ENCODE measurements around the gene MICU1.

- no peak for TF ChIP-seq POLR2AphosphoS5 (IDR thresholded peaks at IDR 0.05; ENCODE audit: low read depth, low read length)
- TF ChIP-seq, protein P1, sequence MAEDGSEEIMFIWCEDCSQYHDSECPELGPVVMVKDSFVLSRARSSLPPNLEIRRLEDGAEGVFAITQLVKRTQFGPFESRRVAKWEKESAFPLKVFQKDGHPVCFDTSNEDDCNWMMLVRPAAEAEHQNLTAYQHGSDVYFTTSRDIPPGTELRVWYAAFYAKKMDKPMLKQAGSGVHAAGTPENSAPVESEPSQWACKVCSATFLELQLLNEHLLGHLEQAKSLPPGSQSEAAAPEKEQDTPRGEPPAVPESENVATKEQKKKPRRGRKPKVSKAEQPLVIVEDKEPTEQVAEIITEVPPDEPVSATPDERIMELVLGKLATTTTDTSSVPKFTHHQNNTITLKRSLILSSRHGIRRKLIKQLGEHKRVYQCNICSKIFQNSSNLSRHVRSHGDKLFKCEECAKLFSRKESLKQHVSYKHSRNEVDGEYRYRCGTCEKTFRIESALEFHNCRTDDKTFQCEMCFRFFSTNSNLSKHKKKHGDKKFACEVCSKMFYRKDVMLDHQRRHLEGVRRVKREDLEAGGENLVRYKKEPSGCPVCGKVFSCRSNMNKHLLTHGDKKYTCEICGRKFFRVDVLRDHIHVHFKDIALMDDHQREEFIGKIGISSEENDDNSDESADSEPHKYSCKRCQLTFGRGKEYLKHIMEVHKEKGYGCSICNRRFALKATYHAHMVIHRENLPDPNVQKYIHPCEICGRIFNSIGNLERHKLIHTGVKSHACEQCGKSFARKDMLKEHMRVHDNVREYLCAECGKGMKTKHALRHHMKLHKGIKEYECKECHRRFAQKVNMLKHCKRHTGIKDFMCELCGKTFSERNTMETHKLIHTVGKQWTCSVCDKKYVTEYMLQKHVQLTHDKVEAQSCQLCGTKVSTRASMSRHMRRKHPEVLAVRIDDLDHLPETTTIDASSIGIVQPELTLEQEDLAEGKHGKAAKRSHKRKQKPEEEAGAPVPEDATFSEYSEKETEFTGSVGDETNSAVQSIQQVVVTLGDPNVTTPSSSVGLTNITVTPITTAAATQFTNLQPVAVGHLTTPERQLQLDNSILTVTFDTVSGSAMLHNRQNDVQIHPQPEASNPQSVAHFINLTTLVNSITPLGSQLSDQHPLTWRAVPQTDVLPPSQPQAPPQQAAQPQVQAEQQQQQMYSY (CRISPR knock-in tag; IDR thresholded peaks at IDR 0.05), result no peak
- TF ChIP-seq HOXA3 (CRISPR knock-in tag; IDR thresholded peaks at IDR 0.05), result no peak
- TF ChIP-seq EP300 (IDR thresholded peaks at IDR 0.05; ENCODE audit: low read depth in 2 of 2, low read length in 2 of 2), result no peak
- no peak for TF ChIP-seq EP300 (CRISPR knock-in tag; IDR thresholded peaks at IDR 0.05; ENCODE audit: borderline replicate concordance)
- TF ChIP-seq TCF12 (IDR thresholded peaks at IDR 0.05), result no peak
- no peak for TF ChIP-seq TCF12 (CRISPR knock-in tag; IDR thresholded peaks at IDR 0.05)
- TF ChIP-seq NFIC (IDR thresholded peaks at IDR 0.05; ENCODE audit: low read length), result no peak
- TF ChIP-seq, protein P2, sequence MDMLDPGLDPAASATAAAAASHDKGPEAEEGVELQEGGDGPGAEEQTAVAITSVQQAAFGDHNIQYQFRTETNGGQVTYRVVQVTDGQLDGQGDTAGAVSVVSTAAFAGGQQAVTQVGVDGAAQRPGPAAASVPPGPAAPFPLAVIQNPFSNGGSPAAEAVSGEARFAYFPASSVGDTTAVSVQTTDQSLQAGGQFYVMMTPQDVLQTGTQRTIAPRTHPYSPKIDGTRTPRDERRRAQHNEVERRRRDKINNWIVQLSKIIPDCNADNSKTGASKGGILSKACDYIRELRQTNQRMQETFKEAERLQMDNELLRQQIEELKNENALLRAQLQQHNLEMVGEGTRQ (IDR thresholded peaks at IDR 0.05; ENCODE audit: low read depth, low read length), result no peak
- TF ChIP-seq, protein P2 (CRISPR knock-in tag; IDR thresholded peaks at IDR 0.05; ENCODE audit: borderline replicate concordance), result no peak
- TF ChIP-seq TERF1 (CRISPR knock-in tag; IDR thresholded peaks at IDR 0.05), result no peak
- TF ChIP-seq, protein P3, sequence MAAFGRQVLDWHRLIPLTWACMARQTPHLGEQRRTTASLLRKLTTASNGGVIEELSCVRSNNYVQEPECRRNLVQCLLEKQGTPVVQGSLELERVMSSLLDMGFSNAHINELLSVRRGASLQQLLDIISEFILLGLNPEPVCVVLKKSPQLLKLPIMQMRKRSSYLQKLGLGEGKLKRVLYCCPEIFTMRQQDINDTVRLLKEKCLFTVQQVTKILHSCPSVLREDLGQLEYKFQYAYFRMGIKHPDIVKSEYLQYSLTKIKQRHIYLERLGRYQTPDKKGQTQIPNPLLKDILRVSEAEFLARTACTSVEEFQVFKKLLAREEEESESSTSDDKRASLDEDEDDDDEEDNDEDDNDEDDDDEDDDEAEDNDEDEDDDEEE (CRISPR knock-in tag; IDR thresholded peaks at IDR 0.05), result no peak
- TF ChIP-seq, protein P4, sequence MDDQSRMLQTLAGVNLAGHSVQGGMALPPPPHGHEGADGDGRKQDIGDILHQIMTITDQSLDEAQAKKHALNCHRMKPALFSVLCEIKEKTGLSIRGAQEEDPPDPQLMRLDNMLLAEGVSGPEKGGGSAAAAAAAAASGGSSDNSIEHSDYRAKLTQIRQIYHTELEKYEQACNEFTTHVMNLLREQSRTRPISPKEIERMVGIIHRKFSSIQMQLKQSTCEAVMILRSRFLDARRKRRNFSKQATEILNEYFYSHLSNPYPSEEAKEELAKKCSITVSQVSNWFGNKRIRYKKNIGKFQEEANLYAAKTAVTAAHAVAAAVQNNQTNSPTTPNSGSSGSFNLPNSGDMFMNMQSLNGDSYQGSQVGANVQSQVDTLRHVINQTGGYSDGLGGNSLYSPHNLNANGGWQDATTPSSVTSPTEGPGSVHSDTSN (CRISPR knock-in tag; IDR thresholded peaks at IDR 0.05; ENCODE audit: borderline replicate concordance), result no peak
- TF ChIP-seq, protein P5, sequence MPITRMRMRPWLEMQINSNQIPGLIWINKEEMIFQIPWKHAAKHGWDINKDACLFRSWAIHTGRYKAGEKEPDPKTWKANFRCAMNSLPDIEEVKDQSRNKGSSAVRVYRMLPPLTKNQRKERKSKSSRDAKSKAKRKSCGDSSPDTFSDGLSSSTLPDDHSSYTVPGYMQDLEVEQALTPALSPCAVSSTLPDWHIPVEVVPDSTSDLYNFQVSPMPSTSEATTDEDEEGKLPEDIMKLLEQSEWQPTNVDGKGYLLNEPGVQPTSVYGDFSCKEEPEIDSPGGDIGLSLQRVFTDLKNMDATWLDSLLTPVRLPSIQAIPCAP (CRISPR knock-in tag; IDR thresholded peaks at IDR 0.05; ENCODE audit: low read depth), result no peak
- no peak for TF ChIP-seq CBFB (CRISPR knock-in tag; IDR thresholded peaks at IDR 0.05)
- TF ChIP-seq ZNF350 (CRISPR knock-in tag; IDR thresholded peaks at IDR 0.05; ENCODE audit: borderline replicate concordance, low read depth), result no peak
These were observed 161.4 kb downstream of the MICU1 start for GRCh38 chr10:72464438-72464837.

All from HepG2 (cell line).